ENCODE data around the gene C18orf32.

C18orf32 gene

GRCh38 chr18:49432602-49433001 is 54.4 kb downstream of the C18orf32 start:
- DNase-seq (ENCODE audit: insufficient read length, low spot score), result no peak
- FAIRE-seq, result no peak
- no peak for TF ChIP-seq PAX5 (IDR thresholded peaks at IDR 0.05; ENCODE audit: insufficient read depth, low read length, severe bottlenecking)
- no peak for TF ChIP-seq SPI1 (IDR thresholded peaks at IDR 0.05; ENCODE audit: low read depth, low read length)
- TF ChIP-seq POU2F2 (IDR thresholded peaks at IDR 0.05; ENCODE audit: low read depth, low read length), result no peak
- no peak for TF ChIP-seq TAF1 (IDR thresholded peaks at IDR 0.05; ENCODE audit: low read depth, low read length)
- TF ChIP-seq POLR2AphosphoS5 (IDR thresholded peaks at IDR 0.05; ENCODE audit: low read depth, low read length), result no peak
- no peak for TF ChIP-seq POLR2A (IDR thresholded peaks at IDR 0.05; ENCODE audit: low read depth, low read length)

GRCh38 chr18:49431165-49431962 is 55.7 kb downstream of the C18orf32 start:
- DNase-seq (ENCODE audit: insufficient read length, low spot score) (no peak), FAIRE-seq (no peak)
- no peak for TF ChIP-seq TAF1 (IDR thresholded peaks at IDR 0.05; ENCODE audit: low read depth, low read length)
